Stimulated activated CD8-positive, alpha-beta memory T cell treated with anti-CD3 and anti-CD28 coated beads, Interleukin-15, amount 100 ng/mL, for 4 hours (primary cell): ENCODE measurements around the gene PGAP3.

Experiments used
- DNase-seq, 2 donors: peaks; one replicate each; pipeline ENCODE4 v3.0.0-alpha.2; 2020; ENCODE audit warnings: low read depth in 2 of 2

The PGAP3 gene

DNA sequence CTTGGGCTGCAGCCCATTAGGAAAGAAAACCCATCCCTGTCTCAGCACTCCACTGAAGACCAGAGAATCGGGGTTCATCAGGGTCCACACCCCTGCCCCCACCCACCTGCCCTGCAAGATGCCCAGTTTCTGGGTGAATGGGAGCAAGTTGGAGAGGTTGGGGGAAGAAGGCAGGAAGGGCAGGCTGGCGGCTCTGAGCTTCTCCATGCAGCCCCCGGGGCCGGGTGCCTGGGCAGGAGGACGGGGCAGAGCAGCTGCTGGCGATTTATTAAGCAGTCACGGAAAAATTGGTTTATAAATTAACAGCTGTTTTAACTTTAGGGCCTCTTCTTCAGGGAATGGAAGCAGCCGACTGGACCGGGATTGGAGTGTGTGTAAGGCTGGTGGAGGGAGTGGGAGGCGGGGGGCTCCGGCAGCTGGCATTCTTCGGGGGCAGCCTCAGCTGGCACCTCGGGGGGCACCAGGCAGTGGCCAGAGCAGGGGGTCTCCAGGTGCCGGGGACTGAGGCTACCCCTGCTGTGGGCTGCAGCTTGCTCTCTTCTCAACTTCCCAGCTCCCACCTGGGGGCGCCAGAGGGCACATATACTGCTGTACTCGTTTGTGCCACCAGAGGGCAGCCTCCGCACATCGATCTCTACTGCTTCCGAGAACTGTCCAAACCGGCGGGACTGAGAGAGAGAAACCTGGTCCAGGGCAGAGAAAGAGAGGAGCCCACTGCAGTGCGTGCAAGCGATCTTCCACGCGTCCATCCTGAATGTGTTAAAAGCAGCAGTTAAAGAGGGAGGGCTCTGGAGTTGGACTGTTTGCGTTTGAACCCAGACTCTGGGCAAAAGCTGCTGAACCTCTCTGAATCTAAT, 66.1 kb downstream of the PGAP3 start:
- DNase-seq = peak; percentile 65 to 66
